ENCODE data around the gene PDIK1L. TPM values are rescaled to one million over a fixed set of nuclear protein-coding genes. Genes with fewer than 3 reads are reported as not detected.

Gene PDIK1L
- total and polyA plus RNA-seq, 2 of the 4 experiments (the other 2 are of a cell fraction), result 1.4 to 3.0 TPM

DNA sequence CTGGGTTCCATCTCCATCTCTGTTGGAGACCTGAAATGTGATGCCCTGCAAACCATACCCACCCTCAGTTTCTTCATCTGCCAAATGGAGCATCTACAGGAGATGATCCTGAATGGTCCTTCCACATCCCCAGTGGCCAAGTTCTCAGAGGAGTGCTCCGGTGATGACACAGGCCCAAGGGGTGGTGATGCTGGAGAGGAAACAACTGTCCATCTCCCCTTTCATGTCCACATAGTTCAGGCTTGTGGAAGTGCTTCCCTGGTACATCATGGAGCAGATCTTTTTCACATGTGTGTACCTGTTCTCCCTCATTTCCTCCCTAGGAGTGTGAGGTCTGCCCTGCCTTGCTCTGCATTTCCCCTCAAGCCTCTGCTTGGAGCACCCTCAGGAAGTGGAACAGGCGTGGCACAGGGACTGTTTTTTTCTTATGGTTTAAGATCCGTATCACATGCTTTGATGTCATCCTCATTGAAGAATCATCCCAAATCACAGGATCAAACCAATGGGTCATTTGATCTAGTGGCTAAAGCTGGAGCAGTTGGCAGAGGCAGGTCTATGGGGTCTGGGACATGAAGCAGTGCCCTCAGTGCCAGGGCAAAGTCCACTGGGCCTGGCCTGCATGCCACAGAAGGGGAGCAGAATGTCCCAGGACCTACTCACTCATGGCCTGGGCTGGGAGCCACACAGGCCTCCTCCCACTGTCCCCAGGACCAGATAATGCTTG lies 36.0 kb upstream of the PDIK1L start:
- dilution Hi-C loops (cut with HindIII; ENCODE audit: low sequenced_read_pairs, unreplicated experiment), result no loop called here
- Histone ChIP-seq H3K14ac (replicated peaks; ENCODE audit: low read depth, low read length) (no peak overlapping the region), H3K9me3 (ENCODE audit: control insufficient read depth, insufficient read depth, low read length) (peaks cover 2% of the 10 kb centered on the region; the same call in 1 of the 2 replicates), H2BK120ac (ENCODE audit: low read depth, low read length) (no peak overlapping the region), H4K91ac (ENCODE audit: insufficient read depth, low read depth, low read length) (no peak overlapping the region), H2BK5ac (ENCODE audit: low read depth, low read length, poor library complexity, severe bottlenecking) (no peak overlapping the region), H4K5ac (ENCODE audit: low read depth, low read length) (no peak overlapping the region), H3K4me2 (ENCODE audit: low read depth, low read length) (no peak overlapping the region), H3K18ac (ENCODE audit: low read depth, low read length) (no peak overlapping the region), H3K9ac (ENCODE audit: low read depth, low read length) (no peak overlapping the region), H2BK20ac (ENCODE audit: low read depth, low read length) (no peak overlapping the region), H2AK5ac (ENCODE audit: low read depth, low read length) (no peak overlapping the region), H2BK15ac (ENCODE audit: low read depth, low read length) (no peak overlapping the region), H3K27me3 (ENCODE audit: control insufficient read depth, insufficient read depth, low read length) (peaks cover 54% of the 10 kb centered on the region), H3K36me3 (ENCODE audit: control insufficient read depth, insufficient read depth, low read length) (no peaks in the 10 kb centered on the region), H3K9me1 (ENCODE audit: insufficient read depth, low read length) (no peaks in the 10 kb centered on the region), H4K8ac (ENCODE audit: low read depth in 2 of 2, low read length in 2 of 2) (no peak overlapping the region), H3K4ac (ENCODE audit: low read depth, low read length) (no peak overlapping the region), H4K20me1 (ENCODE audit: insufficient read depth, low read length) (no peaks in the 10 kb centered on the region), H3K4me3 (ENCODE audit: insufficient read depth, low read depth, low read length) (no peak overlapping the region), H2AK9ac (replicated peaks; ENCODE audit: low read depth, low read length, poor library complexity) (no peak overlapping the region), H3K23ac (ENCODE audit: low read depth, low read length) (no peak overlapping the region), H3K4me1 (ENCODE audit: control insufficient read depth, insufficient read depth, low read length) (no peaks in the 10 kb centered on the region), H2AFZ (replicated peaks; ENCODE audit: low read length, poor library complexity) (peak overlapping the region; percentile 14), H3K79me1 (ENCODE audit: low read depth in 1 of 2, low read length in 2 of 2) (no peaks in the 10 kb centered on the region), H3K56ac (ENCODE audit: extremely low read depth, insufficient read depth, low read length) (no peak overlapping the region), H3K27ac (ENCODE audit: insufficient read depth, low read length) (no peak overlapping the region)
- TF ChIP-seq USF2 (IDR thresholded peaks at IDR 0.05; ENCODE audit: low read depth, low read length), result no peak
- TF ChIP-seq BHLHE40 (IDR thresholded peaks at IDR 0.05; ENCODE audit: low read depth, low read length), result no peak
- TF ChIP-seq MAFK (IDR thresholded peaks at IDR 0.05; ENCODE audit: low read depth, low read length), result no peak
- TF ChIP-seq RAD21 (IDR thresholded peaks at IDR 0.05; ENCODE audit: low read length), result no peak
- TF ChIP-seq POLR2A (IDR thresholded peaks at IDR 0.05; ENCODE audit: low read depth, low read length), result no peak
- TF ChIP-seq MAZ (IDR thresholded peaks at IDR 0.05; ENCODE audit: borderline replicate concordance, low read depth, low read length), result no peak
- no peak for TF ChIP-seq CHD1 (IDR thresholded peaks at IDR 0.05; ENCODE audit: low read depth, low read length)
- TF ChIP-seq MXI1 (IDR thresholded peaks at IDR 0.05; ENCODE audit: borderline replicate concordance, low read depth, low read length), result no peak
- TF ChIP-seq, protein P1, sequence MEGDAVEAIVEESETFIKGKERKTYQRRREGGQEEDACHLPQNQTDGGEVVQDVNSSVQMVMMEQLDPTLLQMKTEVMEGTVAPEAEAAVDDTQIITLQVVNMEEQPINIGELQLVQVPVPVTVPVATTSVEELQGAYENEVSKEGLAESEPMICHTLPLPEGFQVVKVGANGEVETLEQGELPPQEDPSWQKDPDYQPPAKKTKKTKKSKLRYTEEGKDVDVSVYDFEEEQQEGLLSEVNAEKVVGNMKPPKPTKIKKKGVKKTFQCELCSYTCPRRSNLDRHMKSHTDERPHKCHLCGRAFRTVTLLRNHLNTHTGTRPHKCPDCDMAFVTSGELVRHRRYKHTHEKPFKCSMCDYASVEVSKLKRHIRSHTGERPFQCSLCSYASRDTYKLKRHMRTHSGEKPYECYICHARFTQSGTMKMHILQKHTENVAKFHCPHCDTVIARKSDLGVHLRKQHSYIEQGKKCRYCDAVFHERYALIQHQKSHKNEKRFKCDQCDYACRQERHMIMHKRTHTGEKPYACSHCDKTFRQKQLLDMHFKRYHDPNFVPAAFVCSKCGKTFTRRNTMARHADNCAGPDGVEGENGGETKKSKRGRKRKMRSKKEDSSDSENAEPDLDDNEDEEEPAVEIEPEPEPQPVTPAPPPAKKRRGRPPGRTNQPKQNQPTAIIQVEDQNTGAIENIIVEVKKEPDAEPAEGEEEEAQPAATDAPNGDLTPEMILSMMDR (conservative IDR thresholded peaks at IDR 0.05; ENCODE audit: low read depth, low read length), result no peak
- TF ChIP-seq, protein P2, sequence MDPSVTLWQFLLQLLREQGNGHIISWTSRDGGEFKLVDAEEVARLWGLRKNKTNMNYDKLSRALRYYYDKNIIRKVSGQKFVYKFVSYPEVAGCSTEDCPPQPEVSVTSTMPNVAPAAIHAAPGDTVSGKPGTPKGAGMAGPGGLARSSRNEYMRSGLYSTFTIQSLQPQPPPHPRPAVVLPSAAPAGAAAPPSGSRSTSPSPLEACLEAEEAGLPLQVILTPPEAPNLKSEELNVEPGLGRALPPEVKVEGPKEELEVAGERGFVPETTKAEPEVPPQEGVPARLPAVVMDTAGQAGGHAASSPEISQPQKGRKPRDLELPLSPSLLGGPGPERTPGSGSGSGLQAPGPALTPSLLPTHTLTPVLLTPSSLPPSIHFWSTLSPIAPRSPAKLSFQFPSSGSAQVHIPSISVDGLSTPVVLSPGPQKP (IDR thresholded peaks at IDR 0.05; ENCODE audit: borderline replicate concordance, low read depth, low read length), result no peak
- TF ChIP-seq RFX5 (IDR thresholded peaks at IDR 0.05; ENCODE audit: low read depth, low read length), result no peak
- TF ChIP-seq SMC3 (IDR thresholded peaks at IDR 0.05; ENCODE audit: low read depth, low read length), result no peak
- TF ChIP-seq NFE2L2 (IDR thresholded peaks at IDR 0.05; ENCODE audit: low read depth, low read length), result no peak
- no peak for TF ChIP-seq FOS (IDR thresholded peaks at IDR 0.05; ENCODE audit: low read depth, low read length)
- TF ChIP-seq CEBPB (IDR thresholded peaks at IDR 0.05; ENCODE audit: low read depth, low read length), result no peak
- no peak for TF ChIP-seq RCOR1 (IDR thresholded peaks at IDR 0.05; ENCODE audit: insufficient replicate concordance, low read length)
- ChIA-PET POLR2A (ENCODE audit: unreplicated experiment) (no interaction called here), CTCF (no interaction called here)
- DNase-seq (no peak), ATAC-seq (ENCODE audit: low read depth) (no peak)
- in situ Hi-C loops (cut with MboI; ENCODE audit: low sequenced_read_pairs), result no loop called here
- BruUV-seq (replicated peaks), result no TSS peak
- intact Hi-C loops (cut with micrococcal nuclease), result no loop called here
- WGBS, 2 experiments (ENCODE audit: extremely low coverage in 2 of 2, insufficient read length in 1 of 2), result no CpG with 5 or more reads among the region's 3 CpGs

Measured in IMR-90 (cell line).